Endothelial cell of umbilical vein (primary cell): Measurements from ENCODE around the gene RCOR1. TPM values are rescaled to one million over a fixed set of nuclear protein-coding genes. Genes with fewer than 3 reads are reported as not detected.

Source experiments
- BruUV-seq: library from RNA; stranded (reverse); fragments of 400-500 nt; replicated peaks from 2 replicates; lab custom pipeline; 2021; lab: Mats Ljungman, UMichigan
- CTCF ChIA-PET: fragments of 300-600, 350-600 bp; sonication (Branson Sonifier 250); formaldehyde crosslinking; loops from one replicate; lab custom pipeline; 2021; ENCODE audit warnings: antibody characterized with exemption, inconsistent platforms; lab: Charles Lee
- POLR2A ChIA-PET: fragments of 300-600, 350-600 bp; sonication (Branson Sonifier 250); formaldehyde crosslinking; loops from one replicate; lab custom pipeline; 2021; ENCODE audit warnings: antibody characterized with exemption, inconsistent platforms; lab: Charles Lee
- DNase-seq: peaks from one replicate; pipeline ENCODE4 v3.0.0-alpha.2; 2011; ENCODE audit warnings: low read depth, low spot score
- FAIRE-seq: peaks from 2 replicates; lab custom pipeline; 2011; peaks lifted over from hg19 to GRCh38; lab: Jason Lieb, UNC
- H2AFZ ChIP-seq: 2 replicates; pipeline ENCODE4 v1.6.0; 2012; ENCODE audit warnings: low read depth, low read length, control low read depth, inconsistent platforms
- H3K27ac ChIP-seq: 2 replicates; pipeline ENCODE4 v1.5.1; 2011; ENCODE audit warnings: low read depth, mild to moderate bottlenecking, control low read depth, low read length, moderate library complexity; ENCODE audit not compliant: insufficient read depth
- H3K27me3 ChIP-seq, 2 experiments: 2 replicates each; pipeline versions ENCODE4 v1.6.0 to v1.6.1; 2011; ENCODE audit warnings: low read length in 2 of 2, mixed read lengths in 1 of 2; ENCODE audit not compliant: control insufficient read depth in 2 of 2, insufficient read depth in 2 of 2
- H3K36me3 ChIP-seq, 2 experiments: 2 replicates in 1 of 2; 3 replicates in 1 of 2; pipeline ENCODE4 v1.5.1; 2011; ENCODE audit warnings: low read length in 2 of 2, mild to moderate bottlenecking in 1 of 2, moderate library complexity in 1 of 2; ENCODE audit not compliant: control insufficient read depth in 2 of 2, insufficient read depth in 2 of 2; ENCODE audit errors: extremely low read depth in 1 of 2
- H3K4me1 ChIP-seq: 3 replicates; pipeline ENCODE4 v1.5.1; 2011; ENCODE audit warnings: mild to moderate bottlenecking, low read length; ENCODE audit not compliant: control insufficient read depth, insufficient read depth; ENCODE audit errors: extremely low read depth
- H3K4me2 ChIP-seq: 2 replicates; pipeline ENCODE4 v1.6.1; 2011; ENCODE audit warnings: low read length, control low read depth, mixed read lengths; ENCODE audit not compliant: insufficient read depth
- H3K4me3 ChIP-seq, 3 experiments: fragments of 200-600 bp in 1 of 3; sonication (generic), shearing (Covaris generic) in 1 of 3; replicated peaks in 1 of 3; 2 replicates each; pipeline ENCODE4 v1.5.1; 2011 to 2016; ENCODE audit warnings: control low read depth in 3 of 3, low read length in 3 of 3, mild to moderate bottlenecking in 2 of 3, inconsistent platforms in 1 of 3, low read depth in 1 of 3, moderate library complexity in 1 of 3; ENCODE audit not compliant: insufficient read depth in 1 of 3
- H3K79me2 ChIP-seq: 2 replicates; pipeline ENCODE4 v1.6.0; 2012; ENCODE audit warnings: low read length, inconsistent platforms; ENCODE audit not compliant: control insufficient read depth, insufficient read depth
- H3K9ac ChIP-seq: replicated peaks from 2 replicates; pipeline ENCODE3; 2011; ENCODE audit warnings: low read length, control low read depth; ENCODE audit not compliant: insufficient read depth; ENCODE audit errors: extremely low read depth
- H3K9me1 ChIP-seq: replicated peaks from 3 replicates; pipeline ENCODE4 v1.6.0; 2011; ENCODE audit warnings: mild to moderate bottlenecking, low read length; ENCODE audit not compliant: control insufficient read depth, insufficient read depth; ENCODE audit errors: extremely low read depth
- H3K9me3 ChIP-seq: replicated peaks from 2 replicates; pipeline ENCODE4 v1.5.1; 2012; ENCODE audit warnings: low read length, inconsistent platforms; ENCODE audit not compliant: control insufficient read depth, insufficient read depth
- H4K20me1 ChIP-seq: replicated peaks from 2 replicates; pipeline ENCODE3; 2011; ENCODE audit warnings: mild to moderate bottlenecking, low read length; ENCODE audit not compliant: control insufficient read depth, insufficient read depth; ENCODE audit errors: extremely low read depth
- CTCF ChIP-seq, 2 donors: IDR thresholded peaks; 1 replicate in 1 of 2; 2 replicates in 1 of 2; pipeline ENCODE4 v1.5.1; 2011; ENCODE audit warnings: low read length in 2 of 2, mild to moderate bottlenecking in 2 of 2, moderate library complexity in 2 of 2, control low read depth in 1 of 2, inconsistent platforms in 1 of 2, low read depth in 1 of 2; ENCODE audit not compliant: insufficient read depth in 1 of 2; ENCODE audit errors: extremely low read depth in 1 of 2
- EZH2 ChIP-seq: IDR thresholded peaks from 2 replicates; pipeline ENCODE4 v1.6.1; 2012; ENCODE audit warnings: borderline replicate concordance, low read depth, mild to moderate bottlenecking, moderate library complexity, low read length, inconsistent platforms; ENCODE audit not compliant: severe bottlenecking
- FOS ChIP-seq: IDR thresholded peaks from 2 replicates; pipeline ENCODE4 v1.6.1; 2011; ENCODE audit warnings: mild to moderate bottlenecking, low read length, moderate library complexity, borderline replicate concordance; ENCODE audit not compliant: insufficient read depth
- GATA2 ChIP-seq: IDR thresholded peaks from 2 replicates; pipeline ENCODE4 v1.7.0; 2011; ENCODE audit warnings: low read depth, mild to moderate bottlenecking, moderate library complexity, mixed read lengths, low read length; ENCODE audit not compliant: insufficient read length, insufficient read depth
- MAX ChIP-seq: IDR thresholded peaks from 2 replicates; pipeline ENCODE4 v1.6.1; 2011; ENCODE audit not compliant: insufficient read depth, insufficient read length
- POLR2A ChIP-seq: IDR thresholded peaks from 2 replicates; pipeline ENCODE4 v1.6.1; 2012; ENCODE audit warnings: low read depth, mild to moderate bottlenecking, control low read depth, low read length
- dilution Hi-C: fragments of 300-500 bp; cut with MboI; formaldehyde crosslinking; loops from one replicate; pipeline ENCODE4 v1.15.0; 2019; ENCODE audit warnings: low sequenced_read_pairs; ENCODE audit not compliant: extremely low pct_ligation_motif_present
- intact Hi-C: fragments of 100-400 bp; cut with micrococcal nuclease; formaldehyde crosslinking; loops from one replicate; pipeline ENCODE4 v1.10.0; 2022
- polyA plus RNA-seq, 4 experiments: library from polyadenylated mRNA; depleted of rRNA in 3 of 4; stranded (reverse) in 3 of 4; unstranded in 1 of 4; fragments of >200 nt; gene quantifications; 2 replicates each; pipeline versions ENCODE4 v1.2.1 to v1.2.3, GENCODE V29; 2011 to 2012; ENCODE audit warnings: missing spikeins in 1 of 4
- total RNA-seq: library from RNA; stranded (reverse); gene quantifications from 2 replicates; pipeline ENCODE4 v1.2.3, GENCODE V29; 2021

RCOR1 gene
- total and polyA plus RNA-seq, 2 donors (not counting 3 experiments of a cell fraction or from before 2014, with no cell fraction given), result 15.6 to 32.2 TPM

GRCh38 chr14:102727336-102728095 is 135.1 kb downstream of the RCOR1 start:
- Histone ChIP-seq H3K36me3 (peaks cover 4 to 22% of the 10 kb centered on the region in 2 experiments), H3K9me3 (no peaks in the 10 kb centered on the region), H3K27me3 (no peaks in the 10 kb centered on the region), H3K4me2 (no peak overlapping the region), H4K20me1 (no peaks in the 10 kb centered on the region), H3K79me2 (no peaks in the 10 kb centered on the region), H3K9ac (no peak overlapping the region), H3K27ac (no peak overlapping the region), H3K4me3 (no peak overlapping the region), H2AFZ (no peak overlapping the region), H3K9me1 (no peaks in the 10 kb centered on the region), H3K4me1 (no peaks in the 10 kb centered on the region)
- BruUV-seq, result no TSS peak
- dilution Hi-C loops, result no loop called here
- no peak for FAIRE-seq
- POLR2A ChIA-PET, result no interaction called here
- CTCF ChIA-PET, result interaction anchor here (1.1 kb wide), 1 partner anchor 19 kb away, joined by 3 read pairs; no protein-coding TSS in a partner anchor
- no peak for TF ChIP-seq GATA2
- TF ChIP-seq FOS, result no peak
- no peak for TF ChIP-seq CTCF (IDR thresholded peaks at IDR 0.05; ENCODE audit: extremely low read depth in 1 of 2, insufficient read depth in 1 of 2, low read depth in 1 of 2, low read length in 2 of 2)
- TF ChIP-seq POLR2A, result no peak
- TF ChIP-seq EZH2, result no peak
- TF ChIP-seq MAX, result no peak
- DNase-seq, result no peak
- intact Hi-C loops, result no loop called here
